ENCODE measurements around the gene CD40. TPM values are rescaled to one million over a fixed set of nuclear protein-coding genes. Genes with fewer than 3 reads are reported as not detected.

Gene CD40
- total RNA-seq, 1 experiment from 2014 or later = 7.8 TPM

DNA sequence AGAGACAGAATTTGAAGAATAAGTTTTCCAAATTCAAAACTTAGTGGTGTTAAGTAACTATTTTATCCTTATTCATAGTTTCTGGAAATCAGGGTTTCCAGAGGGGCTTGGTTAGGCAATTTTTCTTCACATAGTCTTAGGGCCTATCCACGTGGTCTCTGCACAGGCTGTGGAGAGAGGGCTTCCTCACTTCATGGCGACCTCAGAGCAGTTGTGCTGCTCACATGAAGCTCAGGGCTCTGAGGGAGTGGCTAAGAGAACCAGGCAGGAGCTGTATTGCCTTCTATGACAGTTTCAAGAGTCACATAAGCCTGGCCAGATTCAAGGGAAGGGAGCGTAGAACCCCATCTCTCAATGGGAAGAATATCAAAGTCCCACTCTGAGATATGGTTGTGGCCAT lies 13.9 kb upstream of the CD40 start:
- no peak overlapping the region for H3K27ac ChIP-seq (ENCODE audit: insufficient read length, low read depth, low read length)
- no peak overlapping the region for H2BK15ac ChIP-seq (ENCODE audit: low read depth, low read length)
- no peak overlapping the region for H3K56ac ChIP-seq (ENCODE audit: insufficient read length, low read depth, low read length)
- H3K14ac ChIP-seq (ENCODE audit: insufficient read depth, low read length) = no peak overlapping the region
- no CpG with 5 or more reads among the region's 3 CpGs for WGBS (ENCODE audit: extremely low coverage, insufficient read length, low lambda C conversion rate)
- Mint-ChIP-seq H3K4me3 (no peak overlapping the region), H3K36me3 (ENCODE audit: insufficient read depth in 1 of 3, low read depth in 3 of 3) (no peaks in the 10 kb centered on the region), H3K4me1 (peaks cover 6 to 10% of the 10 kb centered on the region in 2 experiments; a peak in 3 of 4 replicates), H3K27ac (peak overlapping the region in 1 of 3 experiments; percentile 80; a peak in 2 of 7 replicates), H3K27me3 (ENCODE audit: low read depth) (peaks cover 52% of the 10 kb centered on the region), H3K9me3 (peaks cover 3 to 10% of the 10 kb centered on the region in 2 experiments; a peak in 4 of 5 replicates)
- H2BK12ac ChIP-seq (ENCODE audit: insufficient read length, low read depth, low read length) = no peak overlapping the region
- no peaks in the 10 kb centered on the region for H3K9me3 ChIP-seq (ENCODE audit: control insufficient read depth, low read depth, low read length)
- no peaks in the 10 kb centered on the region for H3K23me2 ChIP-seq (ENCODE audit: insufficient read length, low read depth, low read length, poor library complexity, severe bottlenecking)
- H3K4me1 ChIP-seq (ENCODE audit: insufficient read depth, low read length) = no peaks in the 10 kb centered on the region
- no peak overlapping the region for H3K4ac ChIP-seq (ENCODE audit: low read depth, low read length)
- no peak overlapping the region for H2BK20ac ChIP-seq (ENCODE audit: low read depth, low read length, poor library complexity, severe bottlenecking)
- H2BK120ac ChIP-seq (ENCODE audit: low read depth, low read length, poor library complexity, severe bottlenecking) = no peak overlapping the region
- H3K79me2 ChIP-seq (ENCODE audit: insufficient read depth, low read length) = no peaks in the 10 kb centered on the region
- H3K27me3 ChIP-seq (ENCODE audit: insufficient read depth, low read length) = no peaks in the 10 kb centered on the region
- H4K5ac ChIP-seq (ENCODE audit: insufficient read length, low read depth, low read length) = no peak overlapping the region
- no peaks in the 10 kb centered on the region for H3K79me1 ChIP-seq (ENCODE audit: insufficient read depth, low read depth, low read length, poor library complexity, severe bottlenecking)
- no peak overlapping the region for H4K8ac ChIP-seq (replicated peaks; ENCODE audit: insufficient read length, low read depth, low read length)
- no peaks in the 10 kb centered on the region for H4K20me1 ChIP-seq (ENCODE audit: control insufficient read depth, insufficient read depth, insufficient read length)
- no peak overlapping the region for H2AK5ac ChIP-seq (ENCODE audit: insufficient read length, low read length)
- DNase-seq = no peak
- H3T11ph ChIP-seq (ENCODE audit: low read length) = no peak overlapping the region
- H2AFZ ChIP-seq (ENCODE audit: low read length) = no peak overlapping the region
- TF ChIP-seq, protein P1, sequence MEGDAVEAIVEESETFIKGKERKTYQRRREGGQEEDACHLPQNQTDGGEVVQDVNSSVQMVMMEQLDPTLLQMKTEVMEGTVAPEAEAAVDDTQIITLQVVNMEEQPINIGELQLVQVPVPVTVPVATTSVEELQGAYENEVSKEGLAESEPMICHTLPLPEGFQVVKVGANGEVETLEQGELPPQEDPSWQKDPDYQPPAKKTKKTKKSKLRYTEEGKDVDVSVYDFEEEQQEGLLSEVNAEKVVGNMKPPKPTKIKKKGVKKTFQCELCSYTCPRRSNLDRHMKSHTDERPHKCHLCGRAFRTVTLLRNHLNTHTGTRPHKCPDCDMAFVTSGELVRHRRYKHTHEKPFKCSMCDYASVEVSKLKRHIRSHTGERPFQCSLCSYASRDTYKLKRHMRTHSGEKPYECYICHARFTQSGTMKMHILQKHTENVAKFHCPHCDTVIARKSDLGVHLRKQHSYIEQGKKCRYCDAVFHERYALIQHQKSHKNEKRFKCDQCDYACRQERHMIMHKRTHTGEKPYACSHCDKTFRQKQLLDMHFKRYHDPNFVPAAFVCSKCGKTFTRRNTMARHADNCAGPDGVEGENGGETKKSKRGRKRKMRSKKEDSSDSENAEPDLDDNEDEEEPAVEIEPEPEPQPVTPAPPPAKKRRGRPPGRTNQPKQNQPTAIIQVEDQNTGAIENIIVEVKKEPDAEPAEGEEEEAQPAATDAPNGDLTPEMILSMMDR (conservative IDR thresholded peaks at IDR 0.05) = no peak
- H3K4me2 ChIP-seq (ENCODE audit: insufficient read depth, insufficient read length, low read length) = no peak overlapping the region
- H4K91ac ChIP-seq (ENCODE audit: insufficient read length, low read depth, low read length) = no peak overlapping the region
- no peak overlapping the region for H2BK5ac ChIP-seq (ENCODE audit: insufficient read length, low read length)
- H3K23ac ChIP-seq (ENCODE audit: insufficient read length, low read depth, low read length) = no peak overlapping the region
- no peak overlapping the region for H3K9ac ChIP-seq (ENCODE audit: extremely low read depth, insufficient read length, low read length)
- no peak overlapping the region for H3K18ac ChIP-seq (ENCODE audit: insufficient read length, low read depth, low read length)
